Activated naive CD8-positive, alpha-beta T cell treated with anti-CD3 and anti-CD28 coated beads, Interleukin-2, amount 10 ng/mL, durations not matched to agents 7 days and 5 days (primary cell): ENCODE data around the gene POLR3E. TPM values are rescaled to one million over a fixed set of nuclear protein-coding genes. Genes with fewer than 3 reads are reported as not detected.
A peak's percentile ranks its signal among the peaks of the same experiment; 100 is the strongest.
"Not testable (repeated sequence)": the region's sequence is repeated elsewhere in the genome, so short reads cannot be mapped to it uniquely, and the experiment has no call there.

Experiments
- ATAC-seq: fragments of 150-1000 bp; cut with Tn5 transposase; one replicate; pipeline ENCODE4 v1.10.0; 2021; ENCODE audit warnings: low read depth, moderate library complexity
- POLR2A ChIA-PET: fragments of 350-600 bp; sonication (Branson Sonifier 250); formaldehyde crosslinking; loops from one replicate; lab custom pipeline; 2021; ENCODE audit warnings: antibody characterized with exemption; lab: Charles Lee
- DNase-seq: peaks from one replicate; pipeline ENCODE4 v3.0.0; 2021
- H3K27ac Mint-ChIP-seq: one replicate; pipeline ENCODE4 v1.8.0; 2022; ENCODE audit warnings: mild to moderate bottlenecking, mixed read lengths
- H3K27me3 Mint-ChIP-seq: one replicate; pipeline ENCODE4 v1.8.0; 2022; ENCODE audit warnings: mild to moderate bottlenecking, moderate library complexity, mixed read lengths
- H3K36me3 Mint-ChIP-seq: one replicate; pipeline ENCODE4 v1.8.0; 2021; ENCODE audit warnings: mild to moderate bottlenecking, mixed read lengths
- H3K4me1 Mint-ChIP-seq: one replicate; pipeline ENCODE4 v1.8.0; 2021; ENCODE audit warnings: mixed read lengths
- H3K4me3 Mint-ChIP-seq: one replicate; pipeline ENCODE4 v1.8.0; 2022; ENCODE audit warnings: mild to moderate bottlenecking, moderate library complexity, mixed read lengths
- H3K9me3 Mint-ChIP-seq: one replicate; pipeline ENCODE4 v1.8.0; 2021; ENCODE audit warnings: mixed read lengths
- total RNA-seq, 2 experiments: library from RNA; stranded (reverse); gene quantifications; one replicate each; pipeline ENCODE4 v1.2.3, GENCODE V29; 2021

Gene POLR3E
- total RNA-seq, 2 experiments from 2014 or later: 53.2 to 56.9 TPM

GRCh38 chr16:22355487-22355908 is 58.3 kb downstream of the POLR3E start:
- Mint-ChIP-seq H3K27me3 (no peaks in the 10 kb centered on the region), H3K27ac (peak overlapping the region; percentile 78), H3K4me1 (peaks cover 46% of the 10 kb centered on the region), H3K4me3 (peak overlapping the region; percentile 27), H3K36me3 (peaks cover 28% of the 10 kb centered on the region), H3K9me3 (peaks cover 3% of the 10 kb centered on the region)
- ATAC-seq: peak; percentile 23
- no peak for DNase-seq
- POLR2A ChIA-PET: interaction anchor here (0.7 to 8.4 kb wide), 2 partner anchors 16 to 55 kb away, joined by 3 to 108 read pairs; partner anchors contain the start of gene CDR2

GRCh38 chr16:22356930-22357634 is 59.9 kb downstream of the POLR3E start:
- H3K4me1 Mint-ChIP-seq: peaks cover 46% of the 10 kb centered on the region
- peak overlapping the region; percentile 62 for H3K4me3 Mint-ChIP-seq
- no peaks in the 10 kb centered on the region for H3K9me3 Mint-ChIP-seq
- no peaks in the 10 kb centered on the region for H3K27me3 Mint-ChIP-seq
- ATAC-seq (peak; percentile 28), DNase-seq (no peak)
- peaks cover 23% of the 10 kb centered on the region for H3K36me3 Mint-ChIP-seq
- POLR2A ChIA-PET: interaction anchor here (0.7 to 8.4 kb wide), 4 partner anchors 14 to 166 kb away, joined by 3 to 108 read pairs (median 6); partner anchors contain the start of gene CDR2
- peak overlapping the region; percentile 93 for H3K27ac Mint-ChIP-seq

- peaks cover 24% of the 10 kb centered on the region for H3K36me3 Mint-ChIP-seq
- DNase-seq (no peak), ATAC-seq (peak; percentile 72)
- no peaks in the 10 kb centered on the region for H3K9me3 Mint-ChIP-seq
- H3K4me1 Mint-ChIP-seq: peaks cover 48% of the 10 kb centered on the region
- POLR2A ChIA-PET: interaction anchor here (0.9 to 8.4 kb wide), 3 partner anchors 14 to 166 kb away, joined by 3 to 108 read pairs (median 4); partner anchors contain the start of gene CDR2
- no peaks in the 10 kb centered on the region for H3K27me3 Mint-ChIP-seq
- H3K4me3 Mint-ChIP-seq: peak overlapping the region; percentile 62
- H3K27ac Mint-ChIP-seq: peak overlapping the region; percentile 93
Observed at GRCh38 chr16:22357635-22357971, 60.4 kb downstream of the POLR3E start.

- POLR2A ChIA-PET: interaction anchor here (0.9 to 8.4 kb wide), 3 partner anchors 13 to 167 kb away, joined by 3 to 108 read pairs (median 4); partner anchors contain the start of gene CDR2
- Mint-ChIP-seq H3K9me3 (no peaks in the 10 kb centered on the region), H3K4me1 (peaks cover 46% of the 10 kb centered on the region), H3K27me3 (no peaks in the 10 kb centered on the region), H3K27ac (peak overlapping the region; percentile 93), H3K36me3 (peaks cover 25% of the 10 kb centered on the region), H3K4me3 (peak overlapping the region; percentile 51)
- ATAC-seq: peak; percentile 74
- DNase-seq: no peak
Observed at GRCh38 chr16:22358000-22358399, 60.8 kb downstream of the POLR3E start.

GRCh38 chr16:22359679-22360078 is 62.5 kb downstream of the POLR3E start:
- Mint-ChIP-seq H3K9me3 (no peaks in the 10 kb centered on the region), H3K27ac (no peak overlapping the region), H3K36me3 (peaks cover 39% of the 10 kb centered on the region), H3K27me3 (no peaks in the 10 kb centered on the region), H3K4me1 (peaks cover 32% of the 10 kb centered on the region), H3K4me3 (no peak overlapping the region)
- ATAC-seq: no peak
- POLR2A ChIA-PET: interaction anchor here (8.4 kb wide), 1 partner anchor 12 kb away, joined by 108 read pairs; the partner anchor contains the start of gene CDR2
- DNase-seq: no peak

- peaks cover 32% of the 10 kb centered on the region for H3K4me1 Mint-ChIP-seq
- peaks cover 1% of the 10 kb centered on the region for H3K9me3 Mint-ChIP-seq
- H3K27ac Mint-ChIP-seq: no peak overlapping the region
- POLR2A ChIA-PET: no interaction called here
- no peaks in the 10 kb centered on the region for H3K27me3 Mint-ChIP-seq
- peaks cover 44% of the 10 kb centered on the region for H3K36me3 Mint-ChIP-seq
- no peak overlapping the region for H3K4me3 Mint-ChIP-seq
- no peak for ATAC-seq
- DNase-seq: no peak
Observed at GRCh38 chr16:22360963-22361659, 63.9 kb downstream of the POLR3E start.

- ATAC-seq (no peak), DNase-seq (no peak)
- H3K9me3 Mint-ChIP-seq: peaks cover 6% of the 10 kb centered on the region
- no peak overlapping the region for H3K4me3 Mint-ChIP-seq
- H3K27ac Mint-ChIP-seq: no peak overlapping the region
- H3K4me1 Mint-ChIP-seq: peaks cover 29% of the 10 kb centered on the region
- H3K36me3 Mint-ChIP-seq: peaks cover 52% of the 10 kb centered on the region
- no peaks in the 10 kb centered on the region for H3K27me3 Mint-ChIP-seq
- POLR2A ChIA-PET: interaction anchor here (1.2 kb wide), 1 partner anchor 8 kb away, joined by 4 read pairs; no protein-coding TSS in a partner anchor
Observed at GRCh38 chr16:22364241-22364640, 67.0 kb downstream of the POLR3E start.

- Mint-ChIP-seq H3K9me3 (peaks cover 6% of the 10 kb centered on the region), H3K36me3 (peaks cover 45% of the 10 kb centered on the region), H3K27ac (peak overlapping the region; percentile 58), H3K4me1 (peaks cover 39% of the 10 kb centered on the region), H3K27me3 (no peaks in the 10 kb centered on the region), H3K4me3 (no peak overlapping the region)
- POLR2A ChIA-PET: interaction anchor here (10.5 kb wide), 1 partner anchor 11 kb away, joined by 108 read pairs; no protein-coding TSS in a partner anchor
- no peak for DNase-seq
- no peak for ATAC-seq
Observed at GRCh38 chr16:22366371-22366770, 69.2 kb downstream of the POLR3E start.

GRCh38 chr16:22366889-22367288 is 69.7 kb downstream of the POLR3E start:
- no peak for DNase-seq
- ATAC-seq: no peak
- Mint-ChIP-seq H3K4me1 (peaks cover 43% of the 10 kb centered on the region), H3K27me3 (no peaks in the 10 kb centered on the region), H3K9me3 (peaks cover 6% of the 10 kb centered on the region), H3K4me3 (no peak overlapping the region), H3K27ac (peak overlapping the region; percentile 28), H3K36me3 (peaks cover 44% of the 10 kb centered on the region)
- POLR2A ChIA-PET: interaction anchor here (10.5 kb wide), 1 partner anchor 11 kb away, joined by 108 read pairs; no protein-coding TSS in a partner anchor

- not testable (repeated sequence) for H3K9me3 Mint-ChIP-seq, ATAC-seq, DNase-seq, H3K4me3 Mint-ChIP-seq, H3K27me3 Mint-ChIP-seq
- POLR2A ChIA-PET: interaction anchor here (10.5 kb wide), 1 partner anchor 13 kb away, joined by 108 read pairs; no protein-coding TSS in a partner anchor
- Mint-ChIP-seq H3K36me3 (peaks cover 32% of the 10 kb centered on the region), H3K27ac (peak overlapping the region; percentile 64), H3K4me1 (peaks cover 53% of the 10 kb centered on the region)
Observed at GRCh38 chr16:22368200-22368826, 71.1 kb downstream of the POLR3E start.

- no peaks in the 10 kb centered on the region for H3K27me3 Mint-ChIP-seq
- ATAC-seq: no peak
- H3K36me3 Mint-ChIP-seq: peaks cover 24% of the 10 kb centered on the region
- DNase-seq: no peak
- POLR2A ChIA-PET: interaction anchor here (0.5 to 10.5 kb wide), 2 partner anchors 9 to 14 kb away, joined by 4 to 108 read pairs; no protein-coding TSS in a partner anchor
- peak overlapping the region; percentile 64 for H3K27ac Mint-ChIP-seq
- peak overlapping the region; percentile 44 for H3K4me3 Mint-ChIP-seq
- peaks cover 6% of the 10 kb centered on the region for H3K9me3 Mint-ChIP-seq
- peaks cover 55% of the 10 kb centered on the region for H3K4me1 Mint-ChIP-seq
Observed at GRCh38 chr16:22369221-22369811, 72.1 kb downstream of the POLR3E start.

GRCh38 chr16:22370038-22370820 is 73.0 kb downstream of the POLR3E start:
- H3K27me3 Mint-ChIP-seq: peaks cover 2% of the 10 kb centered on the region
- ATAC-seq (no peak), DNase-seq (no peak)
- no peak overlapping the region for H3K4me3 Mint-ChIP-seq
- H3K4me1 Mint-ChIP-seq: peaks cover 52% of the 10 kb centered on the region
- peaks cover 16% of the 10 kb centered on the region for H3K36me3 Mint-ChIP-seq
- H3K9me3 Mint-ChIP-seq: peaks cover 6% of the 10 kb centered on the region
- POLR2A ChIA-PET: interaction anchor here (0.5 to 10.5 kb wide), 3 partner anchors 10 to 49 kb away, joined by 3 to 108 read pairs (median 4); no protein-coding TSS in a partner anchor
- peak overlapping the region; percentile 63 for H3K27ac Mint-ChIP-seq
